Stomach (tissue), 9 donors: ENCODE data around the gene LIMA1. TPM values are rescaled to one million over a fixed set of nuclear protein-coding genes. Genes with fewer than 3 reads are reported as not detected.

Source experiments
- DNase-seq, 2 donors: peaks; one replicate each; pipeline versions ENCODE4 v3.0.0 to v3.0.0-alpha.2; 2013 to 2019
- H3K27ac ChIP-seq, 5 donors: fragments of 200-600 bp in 4 of 5; sonication (generic) in 4 of 5; one replicate each; pipeline ENCODE4 v1.5.1; 2013 to 2019; ENCODE audit warnings: mild to moderate bottlenecking in 1 of 5, moderate library complexity in 1 of 5
- H3K27me3 ChIP-seq, 3 donors: fragments of 200-600 bp; sonication (generic); one replicate each; pipeline ENCODE4 v1.5.1; 2017 to 2019; ENCODE audit warnings: mixed run types in 1 of 3
- H3K36me3 ChIP-seq, 4 donors: fragments of 200-600 bp; sonication (generic); 1 replicate in 3 of 4; 2 replicates in 1 of 4; pipeline ENCODE4 v1.5.1; 2016 to 2019
- H3K4me1 ChIP-seq, 4 donors: fragments of 200-600 bp; sonication (generic); one replicate each; pipeline ENCODE4 v1.5.1; 2016 to 2019
- H3K4me3 ChIP-seq, 4 donors: fragments of 200-600 bp; sonication (generic) in 3 of 4; one replicate each; pipeline ENCODE4 v1.5.1; 2016 to 2019; ENCODE audit warnings: mild to moderate bottlenecking in 1 of 4
- H3K9me3 ChIP-seq, 4 donors: fragments of 200-600 bp; sonication (generic); one replicate each; pipeline ENCODE4 v1.5.1; 2016 to 2019
- EP300 ChIP-seq: sonication (generic); formaldehyde crosslinking; IDR thresholded peaks from one replicate; pipeline ENCODE4 v1.6.1; 2017; ENCODE audit warnings: antibody characterized with exemption
- POLR2A ChIP-seq, 4 donors: fragments of 450-650 bp; IDR thresholded peaks; one replicate each; pipeline ENCODE4 v1.6.1; 2016; ENCODE audit warnings: antibody characterized with exemption in 4 of 4, control low read depth in 2 of 4, mild to moderate bottlenecking in 1 of 4, moderate library complexity in 1 of 4
- POLR2AphosphoS5 ChIP-seq, 3 donors: sonication (generic); formaldehyde crosslinking; IDR thresholded peaks; one replicate each; pipeline ENCODE4 v1.6.1; 2016; ENCODE audit warnings: antibody characterized with exemption in 3 of 3
- WGBS, 5 donors: extraction: QIAGEN DNeasy Blood & Tissue Kit in 3 of 5; methylation state at CpG; one replicate each; pipeline versions ENCODE4 v1.1.5 to v1.1.7; 2013 to 2018; 5-methylcytosine and 5-hydroxymethylcytosine counted together
- intact Hi-C: fragments of 100-400 bp; cut with DNase I; formaldehyde crosslinking; loops from one replicate; pipeline ENCODE4 v1.15.1; 2023; ENCODE audit warnings: low total_unique reads
- polyA plus RNA-seq, 3 donors: library from polyadenylated mRNA; stranded (reverse); fragments of 200-250 nt; gene quantifications; one replicate each; pipeline ENCODE4 v1.2.3, GENCODE V29; 2013
- total RNA-seq, 5 donors: library from RNA; depleted of rRNA; stranded (reverse); fragments of >200 nt; gene quantifications; one replicate each; pipeline versions ENCODE4 v1.1.0 to v1.2.3, GENCODE V29; 2014 to 2016
- TF ChIP-seq, protein P1 (sequence below), 7 experiments: fragments of 450-650 bp in 4 of 7; fragments of 200-600 bp in 3 of 7; sonication (generic) in 3 of 7; IDR thresholded peaks; one replicate each; pipeline ENCODE4 v1.5.1; 2016 to 2019; ENCODE audit warnings: antibody characterized with exemption in 7 of 7, control low read depth in 2 of 7, mild to moderate bottlenecking in 1 of 7
- donor health status: healthy with polysubstance abuse.
- donor health status: Bipolar disorder and iron deficiency.
- donor health status: healthy.

Gene LIMA1
- total and polyA plus RNA-seq, 8 donors = 28.7 to 143 (median 83.2) TPM

DNA sequence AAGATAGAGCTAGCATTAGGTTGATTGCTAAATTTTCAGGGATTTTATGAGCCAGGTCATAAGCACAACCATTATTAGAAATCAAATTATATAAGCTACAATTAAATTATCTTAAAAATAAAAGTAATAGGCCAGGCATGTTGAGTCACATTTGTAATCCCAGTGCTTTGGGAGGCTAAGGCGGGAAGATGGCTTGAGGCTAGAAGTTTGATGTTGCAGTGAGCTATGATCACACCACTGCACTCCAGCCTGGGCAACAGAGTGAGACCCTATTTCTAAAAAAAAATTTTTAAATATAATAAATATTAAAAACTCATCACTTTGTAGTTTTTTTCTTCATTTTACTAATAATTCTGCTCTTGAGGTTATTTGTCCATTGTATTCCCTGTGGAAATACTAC is 1.9 kb upstream of the LIMA1 start:
- TF ChIP-seq POLR2A (IDR thresholded peaks at IDR 0.05) (no peak), POLR2AphosphoS5 (IDR thresholded peaks at IDR 0.05) (no peak), EP300 (no peak)
- TF ChIP-seq, protein P1, sequence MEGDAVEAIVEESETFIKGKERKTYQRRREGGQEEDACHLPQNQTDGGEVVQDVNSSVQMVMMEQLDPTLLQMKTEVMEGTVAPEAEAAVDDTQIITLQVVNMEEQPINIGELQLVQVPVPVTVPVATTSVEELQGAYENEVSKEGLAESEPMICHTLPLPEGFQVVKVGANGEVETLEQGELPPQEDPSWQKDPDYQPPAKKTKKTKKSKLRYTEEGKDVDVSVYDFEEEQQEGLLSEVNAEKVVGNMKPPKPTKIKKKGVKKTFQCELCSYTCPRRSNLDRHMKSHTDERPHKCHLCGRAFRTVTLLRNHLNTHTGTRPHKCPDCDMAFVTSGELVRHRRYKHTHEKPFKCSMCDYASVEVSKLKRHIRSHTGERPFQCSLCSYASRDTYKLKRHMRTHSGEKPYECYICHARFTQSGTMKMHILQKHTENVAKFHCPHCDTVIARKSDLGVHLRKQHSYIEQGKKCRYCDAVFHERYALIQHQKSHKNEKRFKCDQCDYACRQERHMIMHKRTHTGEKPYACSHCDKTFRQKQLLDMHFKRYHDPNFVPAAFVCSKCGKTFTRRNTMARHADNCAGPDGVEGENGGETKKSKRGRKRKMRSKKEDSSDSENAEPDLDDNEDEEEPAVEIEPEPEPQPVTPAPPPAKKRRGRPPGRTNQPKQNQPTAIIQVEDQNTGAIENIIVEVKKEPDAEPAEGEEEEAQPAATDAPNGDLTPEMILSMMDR (IDR thresholded peaks at IDR 0.05) = no peak
- Histone ChIP-seq H3K4me1 (peaks cover 18 to 56% (median 35%) of the 10 kb centered on the region in 4 donors), H3K9me3 (no peaks in the 10 kb centered on the region), H3K36me3 (no peaks in the 10 kb centered on the region), H3K27me3 (no peaks in the 10 kb centered on the region), H3K4me3 (no peak overlapping the region), H3K27ac (no peak overlapping the region)
- WGBS, 5 donors = 90 to 100% (median 98%) methylated on average over 1 of the region's 1 CpG
- intact Hi-C loops = no loop called here
- DNase-seq = no peak

DNA sequence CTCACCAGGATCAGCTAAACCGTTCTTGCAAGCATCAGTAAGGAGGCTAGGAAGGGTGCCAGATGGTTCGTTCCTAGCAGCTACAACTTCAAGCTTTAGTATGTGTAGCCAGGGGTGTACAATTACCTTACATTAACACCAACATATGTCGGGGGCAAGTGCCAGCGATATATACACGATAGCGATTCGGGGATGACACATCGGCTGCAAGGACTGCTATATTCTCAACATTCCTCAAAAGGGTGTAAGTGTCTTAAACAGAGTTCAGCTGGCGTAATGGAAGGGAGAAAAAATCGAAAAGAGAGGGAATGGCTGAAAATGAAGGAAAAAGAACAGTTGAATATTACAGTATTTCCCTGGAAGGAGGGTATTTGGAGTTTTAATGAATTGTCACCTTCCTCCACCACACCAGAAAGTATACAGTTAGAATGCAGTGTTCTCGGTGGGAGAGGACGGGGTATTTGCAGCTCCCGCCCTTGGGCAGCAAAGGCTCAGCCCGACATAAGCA is 545 bp downstream of the LIMA1 start:
- H3K4me3 ChIP-seq = peak overlapping the region; percentile 77 to 89 (median 84)
- no peaks in the 10 kb centered on the region for H3K27me3 ChIP-seq
- DNase-seq = peak in 1 of 2 donors; percentile 58
- peak overlapping the region; percentile 86 to 88 (median 88) for H3K27ac ChIP-seq
- TF ChIP-seq, protein P1 (IDR thresholded peaks at IDR 0.05) = no peak
- no peak for TF ChIP-seq POLR2AphosphoS5 (IDR thresholded peaks at IDR 0.05)
- no peak for TF ChIP-seq POLR2A (IDR thresholded peaks at IDR 0.05)
- TF ChIP-seq EP300 = no peak
- H3K9me3 ChIP-seq = no peaks in the 10 kb centered on the region
- no peaks in the 10 kb centered on the region for H3K36me3 ChIP-seq
- intact Hi-C loops = no loop called here
- 4 to 12% (median 6%) methylated on average over 14 of the region's 14 CpGs for WGBS, 5 donors
- peaks cover 18 to 61% (median 44%) of the 10 kb centered on the region in 4 donors for H3K4me1 ChIP-seq

DNA sequence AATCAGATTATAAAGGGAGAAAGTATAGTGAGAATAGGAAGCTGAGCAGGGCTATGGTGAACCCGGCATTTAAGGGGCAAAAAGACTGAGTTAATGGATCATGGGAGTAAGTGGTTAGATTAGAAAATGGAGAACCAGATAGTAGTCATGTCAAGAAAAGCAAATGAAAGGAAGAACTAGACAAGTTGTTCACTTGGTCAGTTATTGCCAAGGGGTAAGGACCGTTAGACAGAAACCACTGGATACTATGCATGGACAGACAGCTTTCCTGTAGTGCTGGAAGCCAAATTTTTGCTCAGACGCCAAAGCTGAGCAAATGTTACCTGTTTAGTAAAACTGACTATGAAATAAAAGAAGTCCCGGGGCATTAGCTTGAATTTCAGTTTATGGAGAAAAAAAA is 3.8 kb downstream of the LIMA1 start:
- H3K4me3 ChIP-seq = no peak overlapping the region
- intact Hi-C loops = no loop called here
- DNase-seq = no peak
- H3K36me3 ChIP-seq = no peaks in the 10 kb centered on the region
- peaks cover 24 to 73% (median 44%) of the 10 kb centered on the region in 4 donors for H3K4me1 ChIP-seq
- H3K27me3 ChIP-seq = no peaks in the 10 kb centered on the region
- 84 to 89% (median 85%) methylated on average over 4 of the region's 4 CpGs for WGBS, 5 donors
- H3K9me3 ChIP-seq = no peaks in the 10 kb centered on the region
- H3K27ac ChIP-seq = no peak overlapping the region
- TF ChIP-seq, protein P1 (IDR thresholded peaks at IDR 0.05) = no peak
- no peak for TF ChIP-seq POLR2AphosphoS5 (IDR thresholded peaks at IDR 0.05)

DNA sequence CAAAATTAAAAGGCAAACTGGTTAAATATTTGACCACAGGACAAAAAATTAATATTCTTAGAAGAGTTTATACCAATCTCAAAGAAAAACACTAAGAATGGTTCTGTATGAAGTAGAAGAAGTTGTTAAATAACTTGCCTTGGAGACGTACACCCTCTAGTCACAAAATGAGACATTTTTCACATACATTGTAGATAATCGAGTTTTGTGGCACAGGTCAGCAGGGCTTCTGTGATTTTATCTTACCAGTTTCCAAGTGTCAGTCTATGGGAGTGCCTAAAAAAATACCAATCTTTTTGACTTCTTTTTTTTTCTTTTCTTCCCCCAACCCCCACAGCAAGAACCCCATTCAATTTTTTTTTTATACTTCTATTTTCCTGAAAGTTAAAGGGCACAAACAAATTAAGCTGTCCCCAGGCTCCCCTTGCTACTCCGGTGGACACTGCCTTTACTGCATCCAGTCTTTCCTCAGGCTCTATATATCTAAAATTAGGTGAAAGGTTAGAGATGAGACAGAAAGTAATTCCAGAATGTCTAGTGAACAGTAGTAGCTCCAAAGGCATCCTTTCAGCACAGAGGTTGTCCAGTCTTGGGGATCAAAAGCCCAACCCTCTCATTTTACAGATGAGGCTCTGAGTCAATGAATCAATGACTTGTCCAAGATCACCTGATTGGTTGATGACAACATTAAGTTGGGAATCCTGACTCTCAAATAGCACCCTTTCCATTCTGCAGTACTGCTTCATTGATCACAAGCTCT is 6.2 kb downstream of the LIMA1 start:
- TF ChIP-seq, protein P1 (IDR thresholded peaks at IDR 0.05) = no peak
- TF ChIP-seq EP300 = no peak
- TF ChIP-seq POLR2A (IDR thresholded peaks at IDR 0.05) = no peak
- no peak for TF ChIP-seq POLR2AphosphoS5 (IDR thresholded peaks at IDR 0.05)
- H3K4me1 ChIP-seq = peaks cover 17 to 85% (median 44%) of the 10 kb centered on the region in 4 donors

More for the DNA sequence above, 6.2 kb downstream of the LIMA1 start:
- WGBS, 5 donors = 57 to 77% (median 69%) methylated on average over 3 of the region's 3 CpGs
- Histone ChIP-seq H3K4me3 (no peak overlapping the region), H3K9me3 (no peaks in the 10 kb centered on the region), H3K36me3 (no peaks in the 10 kb centered on the region), H3K27me3 (no peaks in the 10 kb centered on the region), H3K27ac (peak overlapping the region; percentile 38 to 89 (median 80))
- intact Hi-C loops = no loop called here
- DNase-seq = no peak
